DMS53 treated with DMSO at 0.1 percent for 48 hours (cell line): ENCODE data around the gene LIMS3.
"Not testable (repeated sequence)": the region's sequence is repeated elsewhere in the genome, so short reads cannot be mapped to it uniquely, and the experiment has no call there.

Source experiments
- DNase-seq: peaks from one replicate; lab custom pipeline; 2025; ENCODE audit not compliant: unreplicated experiment; lab: John Stamatoyannopoulos, UW

The LIMS3 gene

DNA sequence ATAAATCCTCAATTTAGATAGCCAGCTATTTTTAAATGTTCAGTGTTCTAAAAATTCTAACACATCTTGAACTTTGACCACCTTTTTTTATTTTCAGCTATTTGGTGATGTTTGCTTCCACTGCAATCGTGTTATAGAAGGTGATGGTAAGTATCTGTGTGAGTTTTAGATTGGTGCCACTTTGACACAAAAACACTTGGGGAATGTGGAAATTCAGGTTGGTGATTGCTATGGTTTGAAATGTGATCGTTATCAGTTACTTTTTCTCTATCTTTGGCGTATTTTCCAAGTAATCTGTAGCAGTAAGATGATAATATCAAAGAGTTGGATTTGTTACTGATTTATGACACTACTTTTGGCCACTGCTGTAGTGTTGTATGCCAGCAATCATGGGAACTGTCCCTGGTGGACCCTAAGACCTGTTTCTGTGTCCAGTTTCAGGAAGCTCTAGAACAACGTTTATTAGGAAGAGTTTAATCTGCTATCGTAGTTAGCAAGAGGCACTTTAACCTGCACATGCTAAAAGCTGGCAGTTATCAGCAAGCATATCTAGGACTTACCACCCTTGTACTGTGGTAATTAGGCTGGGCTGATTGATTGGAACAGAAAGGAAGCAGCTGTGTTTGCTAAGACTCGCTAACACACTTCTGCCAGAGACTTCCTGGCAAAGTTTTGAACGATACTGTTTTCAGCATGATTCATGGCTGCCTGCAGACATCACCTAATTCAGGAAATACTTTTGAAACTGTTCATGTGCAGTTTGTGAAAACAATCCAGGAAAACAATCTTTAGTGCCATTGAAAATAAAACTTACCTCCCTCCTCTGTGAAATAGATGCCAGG lies 23.3 kb downstream of the LIMS3 start:
- DNase-seq, result not testable (repeated sequence)

GRCh38 chr2:109924481-109924880 lies 26.0 kb downstream of the LIMS3 start:
- not testable (repeated sequence) for DNase-seq

- DNase-seq, result not testable (repeated sequence)
Observed at GRCh38 chr2:109927803-109928202, 29.3 kb downstream of the LIMS3 start.

- not testable (repeated sequence) for DNase-seq
Observed at GRCh38 chr2:109929222-109929621, 30.7 kb downstream of the LIMS3 start.

- not testable (repeated sequence) for DNase-seq
Observed at GRCh38 chr2:109936534-109936933, 38.0 kb downstream of the LIMS3 start.

- not testable (repeated sequence) for DNase-seq
Observed at GRCh38 chr2:109945362-109945761, 46.9 kb downstream of the LIMS3 start.

DNA sequence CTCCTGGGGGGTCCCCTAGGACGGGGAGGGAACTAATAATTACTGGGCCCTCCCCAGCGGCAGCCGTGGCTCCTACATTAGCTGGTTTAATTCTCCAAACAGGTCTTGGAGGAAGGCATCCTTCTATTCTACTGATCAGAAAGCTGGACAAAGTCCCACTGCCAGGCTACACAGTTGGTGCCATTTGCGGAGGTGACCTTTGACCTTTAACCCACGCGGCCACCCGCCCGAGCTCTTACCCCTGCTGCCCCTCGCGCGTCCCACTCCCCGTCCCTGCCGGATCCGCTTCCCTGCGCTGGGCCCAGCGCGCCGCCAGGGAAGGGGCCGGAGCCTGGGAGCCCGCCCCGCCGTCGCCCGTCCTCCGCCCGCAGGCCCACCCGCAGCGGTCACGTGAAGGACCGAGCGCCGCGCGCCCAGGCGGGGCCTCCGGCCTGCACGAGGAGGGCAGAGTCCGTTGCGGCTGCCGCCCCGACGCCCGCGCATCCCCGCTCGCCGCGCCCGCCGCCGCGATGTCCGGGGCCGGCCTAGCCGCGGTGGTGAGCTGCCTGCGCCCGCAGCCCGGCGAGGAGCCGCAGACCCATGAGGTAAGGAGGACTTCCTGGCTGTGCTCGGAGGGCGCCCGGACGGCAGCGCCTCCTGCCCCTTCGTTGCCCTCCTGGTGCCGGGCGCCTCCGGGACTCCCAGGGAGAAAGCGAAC lies 48.9 kb downstream of the LIMS3 start:
- not testable (repeated sequence) for DNase-seq

GRCh38 chr2:109947959-109948520 lies 49.6 kb downstream of the LIMS3 start:
- not testable (repeated sequence) for DNase-seq

GRCh38 chr2:109950146-109950843 lies 51.8 kb downstream of the LIMS3 start:
- DNase-seq, result not testable (repeated sequence)

GRCh38 chr2:109963942-109964341 lies 65.5 kb downstream of the LIMS3 start:
- DNase-seq, result not testable (repeated sequence)

DNA sequence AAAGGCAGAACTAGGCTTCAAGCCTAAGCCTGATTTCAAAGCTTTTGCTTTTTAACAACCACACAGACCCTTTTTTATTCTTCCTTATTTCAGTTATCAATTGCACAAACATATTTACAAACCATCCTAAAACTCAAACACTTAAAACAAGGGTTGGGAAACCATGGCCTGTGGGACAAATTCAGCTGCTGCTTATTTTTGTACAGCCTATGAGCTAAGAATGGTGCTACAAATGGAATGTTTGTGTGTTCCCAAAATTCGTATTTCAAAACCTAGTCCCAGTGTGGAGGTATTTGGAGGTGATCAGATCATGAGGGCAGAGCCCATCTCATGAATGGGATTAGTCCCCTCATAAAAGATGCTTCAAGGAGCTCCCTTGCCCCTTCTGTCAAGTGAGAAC lies 67.0 kb downstream of the LIMS3 start:
- DNase-seq, result not testable (repeated sequence)

DNA sequence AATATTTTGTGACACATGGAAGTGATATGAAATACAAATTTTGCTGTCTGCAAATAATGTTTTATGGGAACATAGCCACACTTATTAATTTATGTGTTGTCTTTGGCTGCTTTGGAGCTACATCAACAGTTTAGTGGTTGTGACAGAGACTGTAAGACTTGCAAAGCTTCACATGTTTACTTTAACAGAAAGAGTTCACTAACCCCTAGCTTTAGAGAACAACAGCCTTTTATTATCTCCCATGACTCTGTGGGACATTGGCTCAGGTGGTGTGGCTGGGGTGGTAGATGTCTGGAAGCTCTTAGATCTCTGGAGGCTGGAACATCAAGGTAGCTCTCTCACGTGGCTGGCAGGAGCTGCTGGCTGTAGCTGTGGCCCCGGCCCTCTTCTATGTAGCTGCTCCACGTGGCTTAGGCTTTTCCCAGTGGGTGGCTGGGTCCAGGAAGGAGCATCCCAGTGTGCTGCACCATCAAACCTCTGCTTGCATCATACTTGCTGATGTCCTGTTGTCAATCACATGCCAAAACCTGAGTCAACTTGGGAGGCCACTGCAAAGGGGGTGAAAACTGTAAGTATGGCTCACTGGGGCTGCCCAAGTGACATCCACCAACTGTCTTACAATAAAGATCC lies 67.7 kb downstream of the LIMS3 start:
- not testable (repeated sequence) for DNase-seq

- DNase-seq, result not testable (repeated sequence)
Observed at GRCh38 chr2:109966858-109967257, 68.4 kb downstream of the LIMS3 start.

DNA sequence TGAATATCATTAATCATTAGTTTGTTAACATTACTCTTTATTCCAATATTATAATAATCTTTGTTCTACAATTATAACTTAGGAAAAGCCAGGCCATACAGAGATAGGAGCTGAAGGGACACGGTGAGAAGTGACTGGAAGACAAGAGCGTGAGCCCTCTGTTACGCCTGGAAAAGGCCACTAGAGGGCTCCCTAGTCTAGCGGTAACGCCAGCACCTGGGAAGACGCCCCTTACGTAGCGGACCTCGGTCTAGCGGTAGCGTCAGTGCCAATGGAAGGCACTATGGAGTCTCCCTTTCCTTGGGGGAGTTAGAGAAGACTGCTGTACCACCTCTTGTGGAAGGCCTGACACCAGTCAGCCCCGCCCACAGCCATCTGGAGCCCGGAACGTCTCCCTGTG lies 71.4 kb downstream of the LIMS3 start:
- DNase-seq, result not testable (repeated sequence)

- not testable (repeated sequence) for DNase-seq
Observed at GRCh38 chr2:109971710-109972109, 73.2 kb downstream of the LIMS3 start.
